OCI-LY1 (cell line): ENCODE measurements around the gene CYB5B.

Experiments
- EZH2 ChIP-seq: fragments of 200-600 bp; sonication (generic), shearing (Covaris generic); IDR thresholded peaks from 2 replicates; pipeline ENCODE4 v1.8.0; 2017; ENCODE audit warnings: borderline replicate concordance, mixed run types, mild to moderate bottlenecking, antibody characterized with exemption, low read length, moderate library complexity, mixed read lengths
- TF ChIP-seq, protein P1 (sequence below): fragments of 200-600 bp; sonication (generic), shearing (Covaris generic); IDR thresholded peaks from 2 replicates; pipeline ENCODE4 v1.5.1; 2017; ENCODE audit warnings: mild to moderate bottlenecking, antibody characterized with exemption, low read length, moderate library complexity, mixed read lengths

DNA sequence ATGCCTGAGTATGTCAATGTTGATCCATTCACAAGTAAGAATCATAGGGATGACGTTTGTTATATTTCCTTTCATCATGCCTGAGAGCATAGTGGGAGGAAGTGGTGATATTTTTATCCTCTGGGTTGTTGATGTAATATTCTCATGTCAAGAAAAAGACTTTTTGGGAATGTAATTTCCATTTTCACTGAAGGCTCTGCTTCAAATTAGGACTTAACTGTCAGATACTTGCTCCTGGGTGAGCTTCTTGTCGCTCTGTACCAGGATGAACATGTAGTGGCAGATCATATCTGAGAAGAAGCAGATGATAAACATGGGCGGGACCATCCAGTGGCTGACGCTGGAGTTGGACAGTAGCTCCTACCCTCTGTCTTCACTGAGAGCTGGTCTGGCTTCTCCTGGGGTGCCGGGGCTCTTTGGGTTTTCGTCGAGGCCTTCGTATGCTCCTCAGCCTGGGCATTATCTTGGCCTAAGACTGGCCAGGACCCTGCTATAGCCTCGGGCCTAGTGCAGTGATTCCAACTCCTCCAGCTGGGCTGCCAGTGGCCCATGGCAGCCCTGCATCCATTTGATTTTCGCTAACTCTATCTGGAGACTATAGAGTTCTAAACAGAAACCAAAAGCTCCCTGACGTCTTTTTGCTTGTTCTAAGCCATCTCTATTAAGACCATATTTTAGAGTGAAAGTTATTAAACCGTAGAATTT lies 19.7 kb downstream of the CYB5B start:
- no peak for TF ChIP-seq EZH2
- TF ChIP-seq, protein P1, sequence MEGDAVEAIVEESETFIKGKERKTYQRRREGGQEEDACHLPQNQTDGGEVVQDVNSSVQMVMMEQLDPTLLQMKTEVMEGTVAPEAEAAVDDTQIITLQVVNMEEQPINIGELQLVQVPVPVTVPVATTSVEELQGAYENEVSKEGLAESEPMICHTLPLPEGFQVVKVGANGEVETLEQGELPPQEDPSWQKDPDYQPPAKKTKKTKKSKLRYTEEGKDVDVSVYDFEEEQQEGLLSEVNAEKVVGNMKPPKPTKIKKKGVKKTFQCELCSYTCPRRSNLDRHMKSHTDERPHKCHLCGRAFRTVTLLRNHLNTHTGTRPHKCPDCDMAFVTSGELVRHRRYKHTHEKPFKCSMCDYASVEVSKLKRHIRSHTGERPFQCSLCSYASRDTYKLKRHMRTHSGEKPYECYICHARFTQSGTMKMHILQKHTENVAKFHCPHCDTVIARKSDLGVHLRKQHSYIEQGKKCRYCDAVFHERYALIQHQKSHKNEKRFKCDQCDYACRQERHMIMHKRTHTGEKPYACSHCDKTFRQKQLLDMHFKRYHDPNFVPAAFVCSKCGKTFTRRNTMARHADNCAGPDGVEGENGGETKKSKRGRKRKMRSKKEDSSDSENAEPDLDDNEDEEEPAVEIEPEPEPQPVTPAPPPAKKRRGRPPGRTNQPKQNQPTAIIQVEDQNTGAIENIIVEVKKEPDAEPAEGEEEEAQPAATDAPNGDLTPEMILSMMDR = no peak
